DOHH2 (cell line): ENCODE measurements around the gene BSN.

Experiments used
- H3F3A ChIP-seq: fragments of 200-600 bp; sonication (generic), shearing (Covaris generic); 2 replicates; pipeline ENCODE4 v1.6.0; 2016; ENCODE audit warnings: antibody characterized with exemption, mild to moderate bottlenecking; ENCODE audit not compliant: control insufficient read depth, insufficient read depth
- H3K27ac ChIP-seq: fragments of 200-600 bp; sonication (generic); 2 replicates; pipeline ENCODE4 v1.5.1; 2014; ENCODE audit warnings: low read depth, mild to moderate bottlenecking, low read length, moderate library complexity
- H3K27me3 ChIP-seq: fragments of 200-600 bp; sonication (generic); 2 replicates; pipeline ENCODE4 v1.6.1; 2014; ENCODE audit warnings: mild to moderate bottlenecking, low read length, mixed read lengths; ENCODE audit not compliant: control insufficient read depth
- H3K36me3 ChIP-seq: fragments of 200-600 bp; sonication (generic); 2 replicates; pipeline ENCODE4 v1.6.1; 2014; ENCODE audit warnings: mild to moderate bottlenecking, low read length, moderate library complexity, mixed read lengths; ENCODE audit not compliant: control insufficient read depth
- H3K4me1 ChIP-seq: fragments of 200-600 bp; sonication (generic); 2 replicates; pipeline ENCODE4 v1.6.1; 2014; ENCODE audit warnings: mild to moderate bottlenecking, low read length, mixed read lengths; ENCODE audit not compliant: control insufficient read depth
- H3K4me2 ChIP-seq: fragments of 200-600 bp; sonication (generic); 2 replicates; pipeline ENCODE4 v1.6.0; 2014; ENCODE audit warnings: mild to moderate bottlenecking, low read length, moderate library complexity
- H3K4me3 ChIP-seq: fragments of 200-600 bp; sonication (generic); 2 replicates; pipeline ENCODE4 v1.5.1; 2014; ENCODE audit warnings: mild to moderate bottlenecking, low read length, mixed read lengths
- H3K79me2 ChIP-seq: fragments of 200-600 bp; sonication (generic); 2 replicates; pipeline ENCODE4 v1.6.1; 2014; ENCODE audit warnings: mild to moderate bottlenecking, low read length, mixed read lengths; ENCODE audit not compliant: control insufficient read depth
- H3K9me2 ChIP-seq: fragments of 200-600 bp; sonication (generic); replicated peaks from 2 replicates; pipeline ENCODE4 v1.6.1; 2014; ENCODE audit warnings: mild to moderate bottlenecking, low read length, mixed read lengths; ENCODE audit not compliant: control insufficient read depth
- H3K9me3 ChIP-seq: fragments of 200-600 bp; sonication (generic); 2 replicates; pipeline ENCODE4 v1.6.1; 2014; ENCODE audit warnings: antibody characterized with exemption, low read length, mixed read lengths; ENCODE audit not compliant: control insufficient read depth, insufficient read depth
- H4K20me1 ChIP-seq: fragments of 200-600 bp; sonication (generic); 2 replicates; pipeline ENCODE4 v1.6.0; 2014; ENCODE audit warnings: low read depth, mild to moderate bottlenecking, antibody characterized with exemption, low read length, moderate library complexity; ENCODE audit not compliant: control insufficient read depth, insufficient read depth
- CTCF ChIP-seq: fragments of 200-600 bp; sonication (generic); IDR thresholded peaks from one replicate; pipeline ENCODE4 v1.5.1; 2014; ENCODE audit warnings: antibody characterized with exemption, mild to moderate bottlenecking, low read depth, low read length; ENCODE audit not compliant: poor library complexity, severe bottlenecking
- EZH2phosphoT487 ChIP-seq: fragments of 200-600 bp; sonication (generic); IDR thresholded peaks from 2 replicates; pipeline ENCODE4 v1.6.1; 2017; ENCODE audit warnings: borderline replicate concordance, mild to moderate bottlenecking, antibody characterized with exemption, low read length, moderate library complexity, mixed read lengths

BSN gene

GRCh38 chr3:49616491-49616941 is 62.2 kb downstream of the BSN start:
- no peak overlapping the region for H3K4me2 ChIP-seq

GRCh38 chr3:49617390-49618013 is 63.2 kb downstream of the BSN start:
- H3K4me3 ChIP-seq: no peak overlapping the region
- no peaks in the 10 kb centered on the region for H3K4me1 ChIP-seq
- H3K9me2 ChIP-seq: no peaks in the 10 kb centered on the region
- H3F3A ChIP-seq: no peaks in the 10 kb centered on the region
- no peaks in the 10 kb centered on the region for H3K36me3 ChIP-seq
- H3K4me2 ChIP-seq: no peak overlapping the region
- TF ChIP-seq EZH2phosphoT487 (no peak), CTCF (no peak)
- H4K20me1 ChIP-seq: no peaks in the 10 kb centered on the region
- no peaks in the 10 kb centered on the region for H3K9me3 ChIP-seq
- H3K27ac ChIP-seq: no peak overlapping the region
- H3K79me2 ChIP-seq: no peaks in the 10 kb centered on the region
- H3K27me3 ChIP-seq: peaks cover 6% of the 10 kb centered on the region; the same call in 1 of the 2 replicates

More at GRCh38 chr3:49616491-49616941, 62.2 kb downstream of the BSN start:
- Histone ChIP-seq H3K9me2 (no peaks in the 10 kb centered on the region), H3K4me1 (no peaks in the 10 kb centered on the region), H3F3A (no peaks in the 10 kb centered on the region), H3K9me3 (no peaks in the 10 kb centered on the region), H3K27me3 (no peaks in the 10 kb centered on the region), H3K4me3 (no peak overlapping the region), H3K27ac (no peak overlapping the region), H3K36me3 (no peaks in the 10 kb centered on the region), H4K20me1 (no peaks in the 10 kb centered on the region), H3K79me2 (no peaks in the 10 kb centered on the region)
- TF ChIP-seq EZH2phosphoT487 (no peak), CTCF (no peak)

- Histone ChIP-seq H3K4me2 (no peak overlapping the region), H3K79me2 (no peaks in the 10 kb centered on the region), H3K36me3 (no peaks in the 10 kb centered on the region), H4K20me1 (no peaks in the 10 kb centered on the region), H3K27ac (no peak overlapping the region), H3F3A (no peaks in the 10 kb centered on the region), H3K27me3 (peaks cover 6% of the 10 kb centered on the region; the same call in 1 of the 2 replicates), H3K4me1 (no peaks in the 10 kb centered on the region), H3K9me3 (no peaks in the 10 kb centered on the region), H3K4me3 (no peak overlapping the region), H3K9me2 (no peaks in the 10 kb centered on the region)
- TF ChIP-seq CTCF (no peak), EZH2phosphoT487 (no peak)
Measured at GRCh38 chr3:49618412-49618811, 64.1 kb downstream of the BSN start.
